ENCODE data around the gene REV3L.
"Not testable (repeated sequence)": the region's sequence is repeated elsewhere in the genome, so short reads cannot be mapped to it uniquely, and the experiment has no call there.

REV3L gene

DNA sequence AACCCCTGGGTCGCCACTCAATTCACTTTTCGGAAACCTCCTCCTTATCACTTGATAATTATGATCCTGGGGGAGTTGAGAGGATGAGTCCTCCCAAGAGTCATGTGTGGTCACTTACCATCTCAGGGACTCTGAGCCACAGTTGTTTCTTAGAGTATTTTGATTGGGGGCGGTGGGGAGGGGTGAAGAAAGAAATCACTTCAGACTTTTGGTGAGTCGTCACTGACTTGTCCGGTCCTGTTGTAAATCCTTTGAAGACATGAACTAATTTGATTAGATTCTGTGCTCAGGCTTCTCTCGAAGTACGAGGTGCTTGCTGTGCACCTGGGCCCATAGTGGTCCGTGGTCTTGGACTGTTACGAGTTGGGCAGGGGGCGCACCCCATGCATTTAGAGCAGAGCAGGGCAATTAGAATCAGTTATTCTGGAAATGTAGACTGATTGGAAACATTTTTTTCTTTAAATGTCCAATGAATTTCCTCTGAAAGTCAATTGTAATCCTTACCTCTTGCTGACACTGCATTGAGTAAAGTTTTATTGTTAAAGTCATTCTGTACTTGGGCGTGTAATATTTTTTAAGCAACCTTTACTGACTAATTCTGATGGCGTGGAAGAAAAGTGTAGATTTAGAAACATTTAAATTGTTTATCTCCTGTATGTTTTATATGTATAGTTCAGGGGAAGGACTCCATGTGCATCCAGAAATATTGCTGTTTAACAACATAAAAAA lies 222.3 kb downstream of the REV3L start:
- Histone ChIP-seq H3K4me2 (peak overlapping the region; percentile 82), H3K27me3 (no peaks in the 10 kb centered on the region), H3K4me1 (peaks cover 28% of the 10 kb centered on the region), H3K9ac (peak overlapping the region; percentile 86; the same call in 1 of the 2 replicates), H3K36me3 (peaks cover 29% of the 10 kb centered on the region), H4K20me1 (no peaks in the 10 kb centered on the region), H3K27ac (0 out of 2 replicates have a peak overlapping the region, but pooled peaks have one; percentile 2), H3K9me3 (no peaks in the 10 kb centered on the region), H3K4me3 (peak overlapping the region; percentile 87)
- no peak for TF ChIP-seq Cebpa-rat (IDR thresholded peaks at IDR 0.05)

DNA sequence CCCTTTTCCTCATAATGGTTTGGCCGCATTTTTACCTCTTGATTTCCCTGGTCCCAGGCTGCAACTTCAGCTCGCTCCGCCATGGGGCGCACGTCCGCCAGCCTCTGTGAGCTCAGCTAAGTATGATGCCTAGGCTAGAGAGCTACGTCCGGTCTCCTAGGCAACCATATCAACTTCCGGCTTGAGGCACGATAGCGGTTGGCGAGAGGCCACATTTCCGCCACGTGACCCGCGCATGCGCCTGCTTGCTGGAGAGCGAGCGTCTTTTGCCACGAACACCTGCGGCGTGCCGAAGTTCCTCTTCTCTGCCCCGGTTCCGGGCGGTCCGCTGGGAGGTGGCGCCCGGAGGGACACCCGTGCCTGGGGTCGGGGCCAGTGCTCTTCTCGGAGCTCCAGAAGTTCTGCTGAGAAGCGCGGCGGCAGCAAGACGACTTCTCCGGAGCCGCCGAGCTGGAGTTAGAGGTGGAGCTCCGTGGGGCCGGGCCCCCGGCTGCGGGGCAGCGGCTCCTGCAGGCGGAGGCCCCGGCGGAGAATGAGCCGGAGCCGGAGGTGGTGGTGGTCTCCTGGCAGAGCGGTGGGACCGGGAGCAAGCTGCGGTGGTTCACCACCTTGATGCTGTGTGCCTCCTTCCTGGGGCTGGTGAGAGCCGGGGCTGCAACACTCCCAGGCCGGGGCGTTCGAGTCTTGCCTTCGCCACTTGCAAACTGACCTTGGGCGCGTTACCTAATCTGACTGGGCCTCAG lies 223.8 kb downstream of the REV3L start:
- TF ChIP-seq Cebpa-rat (IDR thresholded peaks at IDR 0.05): no peak
- H3K9me3 ChIP-seq: no peaks in the 10 kb centered on the region
- peaks cover 28% of the 10 kb centered on the region for H3K4me1 ChIP-seq
- H4K20me1 ChIP-seq: no peaks in the 10 kb centered on the region
- peak overlapping the region; percentile 92 for H3K27ac ChIP-seq
- peak overlapping the region; percentile 87 for H3K4me3 ChIP-seq
- H3K36me3 ChIP-seq: peaks cover 16% of the 10 kb centered on the region
- H3K4me2 ChIP-seq: peak overlapping the region; percentile 82
- H3K9ac ChIP-seq: peak overlapping the region; percentile 86
- H3K27me3 ChIP-seq: no peaks in the 10 kb centered on the region

DNA sequence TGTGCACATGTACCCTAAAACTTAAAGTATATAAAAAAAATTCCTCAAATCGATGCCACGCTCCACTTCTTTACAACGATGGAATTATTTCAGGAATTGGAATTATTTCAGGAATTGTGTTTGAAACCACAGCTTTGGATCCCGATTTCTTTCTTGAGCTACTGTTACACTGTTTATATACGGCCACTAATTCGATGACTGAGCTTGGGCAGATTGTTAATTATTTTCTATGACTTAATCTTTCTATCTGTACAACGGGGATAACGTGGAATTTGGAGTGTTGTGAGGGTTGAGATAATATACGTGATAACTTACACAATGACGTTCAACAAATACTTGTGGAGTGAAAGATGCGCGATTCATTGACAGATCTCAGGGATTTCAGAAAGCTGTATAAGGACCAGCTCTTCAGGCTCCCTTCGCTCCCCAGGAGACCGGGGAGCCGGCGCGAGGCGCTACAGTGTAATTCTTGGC lies 224.4 kb downstream of the REV3L start:
- H3K4me2 ChIP-seq: peak overlapping the region; percentile 57
- H3K27ac ChIP-seq: no peak overlapping the region
- H3K9me3 ChIP-seq: no peaks in the 10 kb centered on the region
- peaks cover 10% of the 10 kb centered on the region for H3K36me3 ChIP-seq
- TF ChIP-seq Cebpa-rat (IDR thresholded peaks at IDR 0.05): no peak
- no peaks in the 10 kb centered on the region for H3K27me3 ChIP-seq
- H3K4me3 ChIP-seq: peak overlapping the region; percentile 87
- peak overlapping the region; percentile 86; the same call in 1 of the 2 replicates for H3K9ac ChIP-seq
- peaks cover 28% of the 10 kb centered on the region for H3K4me1 ChIP-seq
- H4K20me1 ChIP-seq: no peaks in the 10 kb centered on the region

DNA sequence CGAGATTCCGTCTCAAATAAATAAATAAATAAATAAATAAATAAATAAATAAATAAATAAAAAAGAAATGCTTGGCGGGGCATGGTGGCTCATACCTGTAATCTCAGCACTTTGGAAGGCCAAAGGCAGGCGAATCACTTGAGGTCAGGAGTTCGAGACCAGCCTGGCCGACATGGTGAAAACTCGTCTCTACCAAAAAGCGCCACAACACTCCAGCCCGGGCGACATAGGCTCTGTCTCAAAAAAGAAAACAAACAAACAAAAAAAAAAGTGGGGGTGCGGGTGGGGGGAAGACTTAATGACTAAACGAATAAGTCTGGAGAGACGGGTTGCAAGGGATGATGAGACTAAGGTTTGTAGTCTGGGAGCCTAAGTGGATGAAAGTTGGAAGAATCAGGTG lies 225.0 kb downstream of the REV3L start:
- H3K27ac ChIP-seq: no peak overlapping the region
- no peak for TF ChIP-seq Cebpa-rat (IDR thresholded peaks at IDR 0.05)
- H4K20me1 ChIP-seq: no peaks in the 10 kb centered on the region
- H3K36me3 ChIP-seq: peaks cover 8% of the 10 kb centered on the region
- H3K4me1 ChIP-seq: peaks cover 28% of the 10 kb centered on the region
- no peak overlapping the region for H3K4me3 ChIP-seq
- no peak overlapping the region for H3K9ac ChIP-seq
- H3K4me2 ChIP-seq: no peak overlapping the region
- H3K9me3 ChIP-seq: no peaks in the 10 kb centered on the region
- H3K27me3 ChIP-seq: no peaks in the 10 kb centered on the region

DNA sequence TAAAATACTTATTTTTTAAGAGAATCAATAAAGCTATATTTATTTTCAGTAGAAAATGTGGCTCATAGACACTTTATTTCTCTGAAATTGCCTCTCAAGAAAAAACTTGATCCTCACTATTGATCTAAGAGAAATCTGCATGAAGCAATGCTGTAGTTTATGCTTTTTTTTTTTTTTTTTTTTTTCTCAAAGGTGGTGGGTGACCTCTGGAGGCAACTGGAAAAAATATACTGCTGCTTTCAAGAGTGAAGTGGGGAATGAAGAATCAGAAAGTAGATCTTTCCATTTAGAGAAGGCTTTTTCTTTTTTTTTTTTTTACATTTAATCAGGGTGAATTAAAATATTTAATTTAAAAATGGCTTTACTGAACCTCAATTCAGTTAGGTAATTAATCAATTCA lies 226.4 kb downstream of the REV3L start:
- H3K4me1 ChIP-seq: peaks cover 20% of the 10 kb centered on the region
- no peak overlapping the region for H3K4me2 ChIP-seq
- no peaks in the 10 kb centered on the region for H3K9me3 ChIP-seq
- H3K9ac ChIP-seq: no peak overlapping the region
- H3K4me3 ChIP-seq: no peak overlapping the region
- no peak for TF ChIP-seq Cebpa-rat (IDR thresholded peaks at IDR 0.05)
- no peaks in the 10 kb centered on the region for H3K36me3 ChIP-seq
- no peak overlapping the region for H3K27ac ChIP-seq
- H4K20me1 ChIP-seq: no peaks in the 10 kb centered on the region
- H3K27me3 ChIP-seq: no peaks in the 10 kb centered on the region

DNA sequence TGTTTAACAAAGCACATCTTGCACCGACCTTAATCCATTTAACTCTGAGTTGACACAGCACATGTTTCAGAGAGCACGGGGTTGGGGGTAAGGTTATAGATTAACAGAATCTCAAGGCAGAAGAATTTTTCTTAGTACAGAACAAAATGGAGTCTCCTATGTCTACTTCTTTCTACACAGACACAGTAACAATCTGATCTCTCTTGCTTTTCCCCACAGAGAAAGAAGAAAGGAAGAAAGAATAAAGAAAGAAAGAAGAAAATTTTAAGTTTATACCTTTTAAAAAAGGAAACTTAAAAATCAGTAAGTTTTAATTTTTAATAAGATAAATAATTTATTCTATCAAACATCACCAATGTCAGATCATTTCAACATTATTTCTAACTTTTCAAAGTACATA lies 227.2 kb downstream of the REV3L start:
- H3K9me3 ChIP-seq, H3K4me3 ChIP-seq, H3K27me3 ChIP-seq, H3K4me2 ChIP-seq, H3K36me3 ChIP-seq, H3K27ac ChIP-seq, H4K20me1 ChIP-seq, H3K9ac ChIP-seq: not testable (repeated sequence)
- H3K4me1 ChIP-seq: peaks cover 14% of the 10 kb centered on the region

DNA sequence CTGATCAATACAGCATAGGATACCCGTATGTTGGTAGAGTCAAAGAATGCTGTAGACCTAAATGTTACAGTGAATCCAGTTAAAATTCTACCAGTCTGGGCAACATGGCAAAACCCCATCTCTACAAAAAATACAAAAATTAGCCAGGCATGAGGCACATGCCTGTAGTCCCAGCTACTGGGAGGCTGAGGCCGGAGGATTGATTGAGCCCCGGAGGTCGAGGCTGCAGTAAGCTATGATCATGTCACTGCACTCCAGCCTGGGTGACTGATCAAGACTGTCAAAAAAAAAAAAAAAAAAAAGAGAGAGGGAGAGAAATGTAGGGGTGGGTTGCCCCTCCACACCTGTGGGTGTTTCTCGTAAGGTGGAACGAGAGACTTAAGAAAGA lies 228.2 kb downstream of the REV3L start:
- Histone ChIP-seq H3K4me3 (no peak overlapping the region), H3K27me3 (no peaks in the 10 kb centered on the region), H3K9ac (no peak overlapping the region), H3K36me3 (no peaks in the 10 kb centered on the region), H3K4me2 (no peak overlapping the region), H3K27ac (no peak overlapping the region), H4K20me1 (no peaks in the 10 kb centered on the region), H3K4me1 (peaks cover 3% of the 10 kb centered on the region), H3K9me3 (no peaks in the 10 kb centered on the region)
- no peak for TF ChIP-seq Cebpa-rat (IDR thresholded peaks at IDR 0.05)

DNA sequence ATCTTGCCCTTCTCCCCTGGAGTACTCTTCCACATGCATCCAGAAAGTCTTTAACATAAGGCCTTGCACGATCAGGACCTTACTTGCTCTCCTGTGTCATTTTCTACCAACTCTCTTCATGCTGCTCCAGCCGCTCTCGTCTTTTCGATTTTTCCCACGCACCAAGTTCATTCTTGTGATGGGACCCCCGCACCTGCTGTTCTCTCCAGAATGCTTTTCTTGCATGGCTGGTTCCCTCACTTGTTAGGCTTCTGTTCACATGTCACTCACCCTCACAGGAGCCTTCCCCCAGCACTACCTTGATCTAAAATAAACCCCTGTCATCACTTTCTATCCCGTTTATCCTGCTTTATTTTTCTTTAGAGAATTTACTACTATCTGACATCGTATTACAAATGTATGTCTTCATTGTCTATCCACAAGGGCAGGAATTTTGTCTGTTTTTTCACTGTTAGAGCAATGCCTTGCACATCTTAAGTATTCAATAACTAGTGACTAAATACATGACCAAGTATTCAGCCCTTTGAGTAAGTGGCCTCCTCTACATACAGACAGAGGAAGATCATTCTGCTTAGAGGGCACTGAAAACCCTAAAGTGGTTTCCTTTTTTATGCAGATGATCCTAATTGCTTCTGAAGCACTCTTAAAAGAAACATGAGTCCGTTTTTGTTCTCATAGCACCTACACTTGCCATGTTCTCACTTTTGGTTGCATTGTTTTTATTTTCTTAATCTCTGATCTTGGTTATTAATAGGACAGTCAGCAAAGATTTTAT lies 228.8 kb downstream of the REV3L start:
- Histone ChIP-seq H3K27ac (no peak overlapping the region), H3K9me3 (no peaks in the 10 kb centered on the region), H3K9ac (no peak overlapping the region), H3K4me3 (no peak overlapping the region), H4K20me1 (no peaks in the 10 kb centered on the region), H3K27me3 (no peaks in the 10 kb centered on the region), H3K4me1 (no peaks in the 10 kb centered on the region), H3K4me2 (no peak overlapping the region), H3K36me3 (no peaks in the 10 kb centered on the region)
- no peak for TF ChIP-seq Cebpa-rat (IDR thresholded peaks at IDR 0.05)

DNA sequence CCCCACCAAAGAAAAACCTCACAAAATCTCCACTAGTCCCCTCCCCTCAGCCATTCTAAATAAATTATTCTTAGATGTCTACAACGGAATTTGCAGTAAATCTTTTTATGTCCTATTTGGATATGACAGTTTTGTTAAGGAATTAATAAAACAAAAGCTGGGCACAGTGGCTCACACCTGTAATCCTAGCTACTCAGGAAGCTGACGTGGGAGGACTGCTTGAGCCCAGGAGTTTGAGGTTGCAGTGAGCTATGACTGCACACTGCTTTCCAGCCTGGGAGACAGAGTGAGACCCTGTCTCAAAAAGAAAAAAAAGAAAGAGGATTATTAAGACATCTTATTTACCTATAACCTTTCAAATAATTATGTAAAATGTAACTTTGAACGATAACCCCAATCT lies 230.3 kb downstream of the REV3L start:
- H3K27ac ChIP-seq: no peak overlapping the region
- H4K20me1 ChIP-seq: no peaks in the 10 kb centered on the region
- no peaks in the 10 kb centered on the region for H3K9me3 ChIP-seq
- H3K27me3 ChIP-seq: no peaks in the 10 kb centered on the region
- no peak overlapping the region for H3K4me3 ChIP-seq
- TF ChIP-seq Cebpa-rat (IDR thresholded peaks at IDR 0.05): no peak
- no peak overlapping the region for H3K4me2 ChIP-seq
- H3K36me3 ChIP-seq: no peaks in the 10 kb centered on the region
- no peak overlapping the region for H3K9ac ChIP-seq
- no peaks in the 10 kb centered on the region for H3K4me1 ChIP-seq

All from BLaER1 (cell line).